HepG2 (cell line): ENCODE measurements around the gene SIGLEC8. TPM values are rescaled to one million over a fixed set of nuclear protein-coding genes. Genes with fewer than 3 reads are reported as not detected.

Experiments used
- ARNT ChIP-seq: fragments of 450-650 bp; IDR thresholded peaks from 2 replicates; pipeline ENCODE4 v1.6.1; 2017
- ATAD3A ChIP-seq: sonication (generic); formaldehyde crosslinking; IDR thresholded peaks from 2 replicates; pipeline ENCODE4 v1.4.0; 2020; ENCODE audit warnings: missing genetic modification reagents
- BATF2 ChIP-seq: sonication (generic); formaldehyde crosslinking; IDR thresholded peaks from 2 replicates; pipeline ENCODE4 v1.8.0; 2022; ENCODE audit warnings: mild to moderate bottlenecking, missing genetic modification reagents, moderate library complexity
- DRAP1 ChIP-seq: IDR thresholded peaks from 2 replicates; pipeline ENCODE4 v1.6.1; 2016; ENCODE audit warnings: missing genetic modification reagents, missing compliant biosample characterization
- ESRRA ChIP-seq: sonication (generic); formaldehyde crosslinking; IDR thresholded peaks from 2 replicates; pipeline ENCODE4 v1.5.1; 2020; ENCODE audit warnings: mild to moderate bottlenecking, low read depth, missing genetic modification reagents
- FOXK1 ChIP-seq: sonication (generic); formaldehyde crosslinking; IDR thresholded peaks from 2 replicates; pipeline ENCODE4 v1.4.0; 2020; ENCODE audit warnings: low read depth, missing genetic modification reagents, borderline replicate concordance
- FOXM1 ChIP-seq: sonication (generic); formaldehyde crosslinking; IDR thresholded peaks from 2 replicates; pipeline ENCODE4 v1.5.0; 2020; ENCODE audit warnings: missing genetic modification reagents
- HNRNPUL1 ChIP-seq: fragments of 200-400 bp; formaldehyde crosslinking; IDR thresholded peaks from 2 replicates; pipeline ENCODE4 v1.6.1; 2017; ENCODE audit warnings: low read depth, mild to moderate bottlenecking, low read length, moderate library complexity
- IRF2 ChIP-seq: IDR thresholded peaks from 2 replicates; pipeline ENCODE4 v1.6.1; 2018; ENCODE audit warnings: missing genetic modification reagents, missing compliant biosample characterization
- KDM3A ChIP-seq: IDR thresholded peaks from 2 replicates; pipeline ENCODE4 v1.6.1; 2018; ENCODE audit warnings: low read depth, missing compliant biosample characterization
- MEIS1 ChIP-seq: sonication (generic); formaldehyde crosslinking; IDR thresholded peaks from 2 replicates; pipeline ENCODE4 v1.9.0; 2021; ENCODE audit warnings: mild to moderate bottlenecking, missing genetic modification reagents, moderate library complexity, borderline replicate concordance
- MIXL1 ChIP-seq: IDR thresholded peaks from 2 replicates; pipeline ENCODE4 v1.6.1; 2016
- PHF20 ChIP-seq: sonication (generic); formaldehyde crosslinking; IDR thresholded peaks from 2 replicates; pipeline ENCODE4 v1.5.0; 2020; ENCODE audit warnings: mild to moderate bottlenecking, missing genetic modification reagents
- PHF5A ChIP-seq: IDR thresholded peaks from one replicate; pipeline ENCODE4 v1.6.1; 2018; ENCODE audit warnings: low read depth, missing genetic modification reagents; ENCODE audit not compliant: unreplicated experiment
- PITX1 ChIP-seq: sonication (generic); formaldehyde crosslinking; IDR thresholded peaks from 2 replicates; pipeline ENCODE4 v1.5.1; 2020; ENCODE audit warnings: mild to moderate bottlenecking, missing genetic modification reagents
- POGZ ChIP-seq: sonication (generic); formaldehyde crosslinking; IDR thresholded peaks from 2 replicates; pipeline ENCODE4 v1.4.0; 2020; ENCODE audit warnings: mild to moderate bottlenecking, missing genetic modification reagents
- PRDM4 ChIP-seq: sonication (generic); formaldehyde crosslinking; IDR thresholded peaks from 2 replicates; pipeline ENCODE4 v1.9.0; 2021; ENCODE audit warnings: missing genetic modification reagents, borderline replicate concordance
- RFXANK ChIP-seq: IDR thresholded peaks from 2 replicates; pipeline ENCODE4 v1.6.1; 2016
- SMAD9 ChIP-seq: sonication (generic); formaldehyde crosslinking; IDR thresholded peaks from 2 replicates; pipeline ENCODE4 v1.5.1; 2020; ENCODE audit warnings: mild to moderate bottlenecking, missing genetic modification reagents
- TBP ChIP-seq: sonication (generic); formaldehyde crosslinking; IDR thresholded peaks from 2 replicates; pipeline ENCODE4 v1.5.0; 2020; ENCODE audit warnings: missing genetic modification reagents
- THAP8 ChIP-seq: sonication (generic); formaldehyde crosslinking; IDR thresholded peaks from 2 replicates; pipeline ENCODE4 v1.5.1; 2020; ENCODE audit warnings: missing genetic modification reagents, mild to moderate bottlenecking, borderline replicate concordance
- ZFP37 ChIP-seq: sonication (generic); formaldehyde crosslinking; IDR thresholded peaks from 2 replicates; pipeline ENCODE4 v1.4.0; 2020; ENCODE audit warnings: missing genetic modification reagents, borderline replicate concordance
- ZNF17 ChIP-seq: sonication (generic); formaldehyde crosslinking; IDR thresholded peaks from 2 replicates; pipeline ENCODE4 v1.5.0; 2020; ENCODE audit warnings: mild to moderate bottlenecking, missing genetic modification reagents
- ZNF3 ChIP-seq: IDR thresholded peaks from 2 replicates; pipeline ENCODE4 v1.7.0; 2017; ENCODE audit warnings: inconsistent platforms
- ZNF446 ChIP-seq: sonication (generic); formaldehyde crosslinking; IDR thresholded peaks from 2 replicates; pipeline ENCODE4 v1.5.0; 2020; ENCODE audit warnings: mild to moderate bottlenecking, missing genetic modification reagents
- ZNF484 ChIP-seq: sonication (generic); formaldehyde crosslinking; IDR thresholded peaks from 2 replicates; pipeline ENCODE4 v1.5.1; 2020; ENCODE audit warnings: mild to moderate bottlenecking, low read depth, missing genetic modification reagents, borderline replicate concordance
- ZNF547 ChIP-seq: sonication (generic); formaldehyde crosslinking; IDR thresholded peaks from 2 replicates; pipeline ENCODE4 v1.5.1; 2020; ENCODE audit warnings: mild to moderate bottlenecking, missing genetic modification reagents
- ZNF589 ChIP-seq: sonication (generic); formaldehyde crosslinking; conservative IDR thresholded peaks from 2 replicates; pipeline ENCODE4 v1.8.0; 2022; ENCODE audit warnings: mild to moderate bottlenecking, moderate library complexity, missing genetic modification reagents
- ZNF615 ChIP-seq: sonication (generic); formaldehyde crosslinking; IDR thresholded peaks from 2 replicates; pipeline ENCODE4 v1.5.0; 2020; ENCODE audit warnings: mild to moderate bottlenecking, missing genetic modification reagents, borderline replicate concordance
- polyA plus RNA-seq, 8 experiments: library from polyadenylated mRNA; depleted of rRNA in 3 of 8; stranded (reverse) in 7 of 8; unstranded in 1 of 8; fragments of >200 nt; fragmentation: Illumina TruSeq in 4 of 8; extraction: Trizol in 4 of 8; gene quantifications; 2 replicates each; pipeline versions ENCODE4 v1.2.1 to v1.2.3, GENCODE V29; 2011 to 2016; ENCODE audit warnings: low read depth in 4 of 8, missing spikeins in 1 of 8, mixed read lengths in 1 of 8; ENCODE audit not compliant: insufficient read depth in 1 of 8
- total RNA-seq, 5 experiments: library from RNA; depleted of rRNA; stranded (reverse); fragments of >200 nt; fragmentation: Illumina TruSeq; extraction: Trizol; gene quantifications; 2 replicates each; pipeline ENCODE4 v1.2.3, GENCODE V29; 2016; ENCODE audit warnings: low read depth in 1 of 5

The SIGLEC8 gene
- total and polyA plus RNA-seq, 2 of the 13 experiments (the other 11 are each of a cell fraction or from before 2014, with no cell fraction given), result not detected

GRCh38 chr19:51422053-51422448, 36.2 kb downstream of the SIGLEC8 start (continued):
- TF ChIP-seq DRAP1 (peak; percentile 73), BATF2 (CRISPR knock-in tag) (0 out of 2 replicates have a peak, but pooled peaks have one; percentile 23), ZNF589 (CRISPR knock-in tag) (peak; percentile 96), KDM3A (CRISPR knock-in tag) (peak; percentile 96), ZNF446 (CRISPR knock-in tag) (peak; percentile 99), ZNF3 (CRISPR knock-in tag) (peak; percentile 84; the same call in 1 of the 2 replicates), ZFP37 (CRISPR knock-in tag) (peak; percentile 98), MIXL1 (CRISPR knock-in tag) (peak; percentile 96), ZNF484 (peak; percentile 55; the same call in 1 of the 2 replicates), TBP (CRISPR knock-in tag) (no peak), FOXM1 (CRISPR knock-in tag) (peak; percentile 93; the same call in 1 of the 2 replicates), PRDM4 (CRISPR knock-in tag) (peak; percentile 95; the same call in 1 of the 2 replicates), RFXANK (CRISPR knock-in tag) (peak; percentile 92; the same call in 1 of the 2 replicates), POGZ (CRISPR knock-in tag) (peak; percentile 47; the same call in 1 of the 2 replicates), FOXK1 (peak; percentile 92; the same call in 1 of the 2 replicates), ZNF615 (CRISPR knock-in tag) (peak; percentile 95; the same call in 1 of the 2 replicates), ZNF547 (CRISPR knock-in tag) (peak; percentile 89), MEIS1 (CRISPR knock-in tag) (peak; percentile 86; the same call in 1 of the 2 replicates), PHF20 (CRISPR knock-in tag) (peak; percentile 70), IRF2 (CRISPR knock-in tag) (peak; percentile 95), THAP8 (0 out of 2 replicates have a peak, but pooled peaks have one; percentile 38), PHF5A (CRISPR knock-in tag) (peak; percentile 85), SMAD9 (CRISPR knock-in tag) (peak; percentile 94), HNRNPUL1 (no peak), ESRRA (CRISPR knock-in tag) (0 out of 2 replicates have a peak, but pooled peaks have one; percentile 42), ZNF17 (peak; percentile 72; the same call in 1 of the 2 replicates), PITX1 (CRISPR knock-in tag) (peak; percentile 82), ATAD3A (peak; percentile 95), ARNT (no peak)
